ENCODE measurements around the gene TOP2A. TPM values are rescaled to one million over a fixed set of nuclear protein-coding genes. Genes with fewer than 3 reads are reported as not detected.

The TOP2A gene
- total and polyA plus RNA-seq, 7 donors, result 0.14 to 0.84 (median 0.32) TPM; not detected in 1

- Histone ChIP-seq H3K9me3 (no peaks in the 10 kb centered on the region), H3K27me3 (ENCODE audit: insufficient read depth in 3 of 3, low read length in 2 of 3) (no peaks in the 10 kb centered on the region), H3K4me3 (peak overlapping the region; percentile 22), H3K27ac (peak overlapping the region; percentile 93), H3K4me1 (peaks cover 63% of the 10 kb centered on the region), H3K36me3 (ENCODE audit: insufficient read depth in 1 of 2, low read depth in 1 of 2) (peaks cover 7 to 52% of the 10 kb centered on the region in 2 donors)
- intact Hi-C loops (cut with DNase I), result loop anchor here in 1 of 2 donors (2.0 kb wide), 1 partner anchor 38 kb away; no protein-coding TSS in a partner anchor
- TF ChIP-seq, protein P1, sequence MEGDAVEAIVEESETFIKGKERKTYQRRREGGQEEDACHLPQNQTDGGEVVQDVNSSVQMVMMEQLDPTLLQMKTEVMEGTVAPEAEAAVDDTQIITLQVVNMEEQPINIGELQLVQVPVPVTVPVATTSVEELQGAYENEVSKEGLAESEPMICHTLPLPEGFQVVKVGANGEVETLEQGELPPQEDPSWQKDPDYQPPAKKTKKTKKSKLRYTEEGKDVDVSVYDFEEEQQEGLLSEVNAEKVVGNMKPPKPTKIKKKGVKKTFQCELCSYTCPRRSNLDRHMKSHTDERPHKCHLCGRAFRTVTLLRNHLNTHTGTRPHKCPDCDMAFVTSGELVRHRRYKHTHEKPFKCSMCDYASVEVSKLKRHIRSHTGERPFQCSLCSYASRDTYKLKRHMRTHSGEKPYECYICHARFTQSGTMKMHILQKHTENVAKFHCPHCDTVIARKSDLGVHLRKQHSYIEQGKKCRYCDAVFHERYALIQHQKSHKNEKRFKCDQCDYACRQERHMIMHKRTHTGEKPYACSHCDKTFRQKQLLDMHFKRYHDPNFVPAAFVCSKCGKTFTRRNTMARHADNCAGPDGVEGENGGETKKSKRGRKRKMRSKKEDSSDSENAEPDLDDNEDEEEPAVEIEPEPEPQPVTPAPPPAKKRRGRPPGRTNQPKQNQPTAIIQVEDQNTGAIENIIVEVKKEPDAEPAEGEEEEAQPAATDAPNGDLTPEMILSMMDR (IDR thresholded peaks at IDR 0.05), result no peak
- peak; percentile 42 to 79 (median 63) for ATAC-seq
- WGBS, 3 donors, result 31 to 35% (median 35%) methylated on average over 17 of the region's 17 CpGs
- DNase-seq, result peak; percentile 70 to 90
Observed at GRCh38 chr17:40348562-40349476, 68.9 kb downstream of the TOP2A start.

GRCh38 chr17:40348136-40348504, 69.6 kb downstream of the TOP2A start:
- Histone ChIP-seq H3K4me1 (peaks cover 70% of the 10 kb centered on the region), H3K27me3 (ENCODE audit: insufficient read depth in 3 of 3, low read length in 2 of 3) (no peaks in the 10 kb centered on the region), H3K36me3 (ENCODE audit: insufficient read depth in 1 of 2, low read depth in 1 of 2) (peaks cover 7 to 45% of the 10 kb centered on the region in 2 donors), H3K9me3 (no peaks in the 10 kb centered on the region), H3K27ac (peak overlapping the region; percentile 93), H3K4me3 (peak overlapping the region; percentile 22)
- TF ChIP-seq, protein P1 (IDR thresholded peaks at IDR 0.05), result no peak
- 25 to 53% (median 40%) methylated on average over 5 of the region's 5 CpGs for WGBS, 3 donors
- intact Hi-C loops (cut with DNase I), result loop anchor here in 1 of 2 donors (2.0 kb wide), 1 partner anchor 37 kb away; no protein-coding TSS in a partner anchor
- DNase-seq, result no peak
- peak in 1 of 4 donors; percentile 1 for ATAC-seq

DNA sequence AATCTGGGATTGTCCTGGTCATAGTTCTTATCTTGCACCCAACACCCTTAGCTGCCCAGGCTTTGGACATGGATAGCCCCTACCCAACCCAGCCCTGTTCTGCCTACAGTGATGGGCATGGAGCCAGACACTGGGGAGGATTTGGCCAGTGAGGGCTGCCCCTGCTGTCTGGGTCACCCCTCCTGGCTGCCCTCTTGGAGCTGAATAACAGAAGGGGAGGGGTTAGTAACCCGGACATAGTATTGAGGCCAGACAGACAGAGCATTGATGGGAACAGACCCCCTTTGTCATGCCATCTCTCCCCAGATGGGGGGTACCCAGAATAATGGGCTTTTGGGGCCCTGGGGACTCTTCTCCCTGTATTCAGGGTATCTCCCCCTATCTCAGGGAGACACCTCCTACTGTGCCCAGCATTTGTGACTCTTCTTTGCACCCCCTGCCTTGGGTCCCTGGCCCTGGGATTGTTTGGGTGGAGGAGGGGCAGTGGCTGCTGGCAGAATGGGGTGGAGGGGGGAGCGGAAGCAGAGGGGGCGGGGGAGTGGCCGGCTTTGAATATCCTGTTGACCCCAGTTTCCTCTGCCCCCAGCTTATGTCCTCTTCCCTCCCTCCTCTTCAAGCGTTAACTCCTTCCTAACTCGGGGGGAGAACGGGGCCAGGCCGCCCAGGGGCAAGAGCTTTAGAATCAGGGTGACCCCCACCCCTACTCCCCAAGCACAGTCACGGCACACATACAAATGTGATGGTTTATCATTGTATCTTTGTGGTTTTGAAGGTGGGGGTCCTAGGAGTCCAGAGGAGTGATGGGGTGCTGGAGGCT, 70.2 kb downstream of the TOP2A start:
- TF ChIP-seq, protein P1 (IDR thresholded peaks at IDR 0.05), result no peak
- intact Hi-C loops (cut with DNase I), result loop anchor here in 1 of 2 donors (2.0 kb wide), 1 partner anchor 37 kb away; no protein-coding TSS in a partner anchor
- WGBS, 3 donors, result 33 to 48% (median 37%) methylated on average over 9 of the region's 9 CpGs
- ATAC-seq (no peak), DNase-seq (no peak)
- peaks cover 7 to 39% of the 10 kb centered on the region in 2 donors for H3K36me3 ChIP-seq (ENCODE audit: insufficient read depth in 1 of 2, low read depth in 1 of 2)
- peak overlapping the region; percentile 93 for H3K27ac ChIP-seq
- H3K9me3 ChIP-seq, result no peaks in the 10 kb centered on the region
- H3K4me1 ChIP-seq, result peaks cover 70% of the 10 kb centered on the region
- peak overlapping the region; percentile 42 for H3K4me3 ChIP-seq
- no peaks in the 10 kb centered on the region for H3K27me3 ChIP-seq (ENCODE audit: insufficient read depth in 3 of 3, low read length in 2 of 3)

DNA sequence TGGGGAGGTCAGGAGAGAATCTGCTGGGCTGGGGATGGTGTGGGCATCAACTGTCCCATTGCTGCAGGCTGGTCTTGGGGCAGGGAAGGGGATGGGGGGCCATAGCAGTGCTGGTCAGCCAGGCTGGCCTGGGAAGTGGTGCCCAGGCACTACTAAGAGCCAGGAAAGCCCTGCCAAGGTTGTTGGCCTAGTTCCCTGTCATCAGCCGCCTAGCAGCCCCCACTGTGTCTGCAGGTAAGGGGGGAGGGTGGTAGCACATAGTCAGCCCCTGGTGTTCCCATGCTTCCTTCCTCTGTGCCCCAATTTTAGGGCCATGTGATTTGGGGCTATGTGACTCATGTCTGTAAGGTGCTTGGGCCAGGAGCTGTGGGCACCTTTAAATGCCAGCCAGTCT, 70.9 kb downstream of the TOP2A start:
- 0 to 17% (median 0%) methylated on average over 1 of the region's 1 CpG for WGBS, 3 donors
- no peaks in the 10 kb centered on the region for H3K9me3 ChIP-seq
- intact Hi-C loops (cut with DNase I), result no loop called here
- peak overlapping the region; percentile 42 for H3K4me3 ChIP-seq
- ATAC-seq, result peak in 1 of 4 donors; percentile 8
- peak overlapping the region; percentile 93 for H3K27ac ChIP-seq
- peaks cover 70% of the 10 kb centered on the region for H3K4me1 ChIP-seq
- DNase-seq, result no peak
- peaks cover 0 to 32% of the 10 kb centered on the region in 2 donors for H3K36me3 ChIP-seq (ENCODE audit: insufficient read depth in 1 of 2, low read depth in 1 of 2)
- no peaks in the 10 kb centered on the region for H3K27me3 ChIP-seq (ENCODE audit: insufficient read depth in 3 of 3, low read length in 2 of 3)
- TF ChIP-seq, protein P1 (IDR thresholded peaks at IDR 0.05), result no peak
